ENCODE measurements around the gene TBCC. TPM values are rescaled to one million over a fixed set of nuclear protein-coding genes. Genes with fewer than 3 reads are reported as not detected.

Gene TBCC
- total and polyA plus RNA-seq, 4 donors = 6.9 to 13.5 (median 11.7) TPM

GRCh38 chr6:42698217-42698616, 47.7 kb downstream of the TBCC start (continued):
- TF ChIP-seq REST (IDR thresholded peaks at IDR 0.05) (no peak), HNF4A (conservative IDR thresholded peaks at IDR 0.05) (no peak), TAF1 (conservative IDR thresholded peaks at IDR 0.05) (no peak), RAD21 (IDR thresholded peaks at IDR 0.05) (no peak), FOXA1 (IDR thresholded peaks at IDR 0.05) (no peak), SP1 (IDR thresholded peaks at IDR 0.05) (no peak)
- TF ChIP-seq, protein P1, sequence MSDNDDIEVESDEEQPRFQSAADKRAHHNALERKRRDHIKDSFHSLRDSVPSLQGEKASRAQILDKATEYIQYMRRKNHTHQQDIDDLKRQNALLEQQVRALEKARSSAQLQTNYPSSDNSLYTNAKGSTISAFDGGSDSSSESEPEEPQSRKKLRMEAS (IDR thresholded peaks at IDR 0.05) = no peak

DNA sequence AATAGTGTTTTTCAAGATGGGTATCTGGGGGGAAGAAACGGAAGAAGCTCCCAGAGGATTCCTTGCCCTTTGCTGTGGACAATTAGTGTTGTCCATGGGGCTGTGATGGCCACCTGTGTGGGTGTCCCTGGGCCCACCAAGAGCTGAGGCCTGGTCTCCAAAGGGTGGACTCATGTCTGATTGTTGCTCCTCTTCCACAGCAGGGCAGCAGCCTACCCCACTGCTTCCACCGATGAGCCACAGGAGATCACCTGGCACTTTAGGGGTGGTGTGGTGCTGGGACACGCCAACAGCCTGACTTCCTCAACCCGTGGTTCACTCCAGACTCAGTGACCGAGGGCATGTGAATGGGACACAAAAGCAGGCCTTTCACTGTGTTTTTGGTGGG, 48.6 kb downstream of the TBCC start:
- H3K4me1 ChIP-seq (ENCODE audit: control insufficient read depth in 4 of 4, insufficient read depth in 4 of 4, low read length in 3 of 4) = no peaks in the 10 kb centered on the region
- no peak overlapping the region for H3K9ac ChIP-seq (ENCODE audit: low read depth in 1 of 2, low read length in 2 of 2)
- H3K4me3 ChIP-seq (ENCODE audit: low read depth in 1 of 3, low read length in 3 of 3) = no peak overlapping the region
- WGBS = 96% methylated on average over 5 of the region's 5 CpGs
- H3K27ac ChIP-seq (ENCODE audit: low read depth in 1 of 2, low read length in 2 of 2) = no peak overlapping the region
- no peaks in the 10 kb centered on the region for H3K27me3 ChIP-seq (ENCODE audit: control insufficient read depth in 4 of 4, insufficient read depth in 4 of 4, low read length in 3 of 4)
- H3K9me3 ChIP-seq (ENCODE audit: control insufficient read depth in 4 of 4, low read length in 3 of 4) = no peaks in the 10 kb centered on the region
- H3K36me3 ChIP-seq (ENCODE audit: control insufficient read depth in 4 of 4, insufficient read depth in 3 of 4, low read depth in 1 of 4, low read length in 3 of 4) = peaks cover 0 to 21% (median 18%) of the 10 kb centered on the region in 4 donors
- DNase-seq (ENCODE audit: low spot score) = no peak
- TF ChIP-seq NR2F2 (IDR thresholded peaks at IDR 0.05) (no peak), EGR1 (IDR thresholded peaks at IDR 0.05; ENCODE audit: low read depth in 2 of 2) (no peak), REST (IDR thresholded peaks at IDR 0.05) (no peak), CTCF (IDR thresholded peaks at IDR 0.05; ENCODE audit: low read depth, low read length, missing input control) (no peak), SP1 (IDR thresholded peaks at IDR 0.05) (no peak), FOXA1 (IDR thresholded peaks at IDR 0.05) (no peak), ATF3 (IDR thresholded peaks at IDR 0.05) (no peak), JUND (IDR thresholded peaks at IDR 0.05) (no peak), TAF1 (conservative IDR thresholded peaks at IDR 0.05) (no peak), HNF4G (IDR thresholded peaks at IDR 0.05) (no peak), RXRA (IDR thresholded peaks at IDR 0.05) (no peak), RAD21 (IDR thresholded peaks at IDR 0.05) (no peak), GABPA (IDR thresholded peaks at IDR 0.05 in 1 of 2, conservative IDR thresholded peaks at IDR 0.05 in 1 of 2) (no peak)
- TF ChIP-seq, protein P2, sequence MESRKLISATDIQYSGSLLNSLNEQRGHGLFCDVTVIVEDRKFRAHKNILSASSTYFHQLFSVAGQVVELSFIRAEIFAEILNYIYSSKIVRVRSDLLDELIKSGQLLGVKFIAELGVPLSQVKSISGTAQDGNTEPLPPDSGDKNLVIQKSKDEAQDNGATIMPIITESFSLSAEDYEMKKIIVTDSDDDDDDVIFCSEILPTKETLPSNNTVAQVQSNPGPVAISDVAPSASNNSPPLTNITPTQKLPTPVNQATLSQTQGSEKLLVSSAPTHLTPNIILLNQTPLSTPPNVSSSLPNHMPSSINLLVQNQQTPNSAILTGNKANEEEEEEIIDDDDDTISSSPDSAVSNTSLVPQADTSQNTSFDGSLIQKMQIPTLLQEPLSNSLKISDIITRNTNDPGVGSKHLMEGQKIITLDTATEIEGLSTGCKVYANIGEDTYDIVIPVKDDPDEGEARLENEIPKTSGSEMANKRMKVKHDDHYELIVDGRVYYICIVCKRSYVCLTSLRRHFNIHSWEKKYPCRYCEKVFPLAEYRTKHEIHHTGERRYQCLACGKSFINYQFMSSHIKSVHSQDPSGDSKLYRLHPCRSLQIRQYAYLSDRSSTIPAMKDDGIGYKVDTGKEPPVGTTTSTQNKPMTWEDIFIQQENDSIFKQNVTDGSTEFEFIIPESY (IDR thresholded peaks at IDR 0.05) = no peak
